Subcutaneous abdominal adipose tissue (tissue), 5 donors: ENCODE data around the gene LMBR1.
"Not testable (repeated sequence)": the region's sequence is repeated elsewhere in the genome, so short reads cannot be mapped to it uniquely, and the experiment has no call there.

Source experiments
- H3K27ac ChIP-seq: one replicate; pipeline ENCODE4 v1.7.0; 2013; ENCODE audit warnings: low read depth, mild to moderate bottlenecking, inconsistent platforms, low read length, moderate library complexity
- H3K27me3 ChIP-seq, 5 donors: one replicate each; pipeline ENCODE4 v1.7.0; 2013; ENCODE audit warnings: low read length in 5 of 5, inconsistent platforms in 1 of 5; ENCODE audit not compliant: control insufficient read depth in 5 of 5, insufficient read depth in 4 of 5
- H3K36me3 ChIP-seq, 5 donors: one replicate each; pipeline ENCODE4 v1.7.0; 2013; ENCODE audit warnings: low read length in 5 of 5; ENCODE audit not compliant: control insufficient read depth in 5 of 5, insufficient read depth in 5 of 5
- H3K4me1 ChIP-seq, 5 donors: one replicate each; pipeline ENCODE4 v1.7.0; 2013; ENCODE audit warnings: low read length in 5 of 5, mild to moderate bottlenecking in 3 of 5, moderate library complexity in 1 of 5; ENCODE audit not compliant: control insufficient read depth in 5 of 5, insufficient read depth in 5 of 5
- H3K4me3 ChIP-seq, 5 donors: one replicate each; pipeline ENCODE4 v1.7.0; 2013; ENCODE audit warnings: low read length in 5 of 5, low read depth in 1 of 5
- H3K9ac ChIP-seq, 5 donors: one replicate each; pipeline ENCODE4 v1.7.0; 2013; ENCODE audit warnings: low read length in 5 of 5, mild to moderate bottlenecking in 4 of 5, moderate library complexity in 3 of 5
- H3K9me3 ChIP-seq, 5 donors: one replicate each; pipeline ENCODE4 v1.7.0; 2013; ENCODE audit warnings: low read length in 5 of 5; ENCODE audit not compliant: control insufficient read depth in 5 of 5
- donor health status: healthy.
- donor health status: healthy.
- donor health status: healthy.
- donor health status: healthy.
- donor health status: healthy.

Gene LMBR1

DNA sequence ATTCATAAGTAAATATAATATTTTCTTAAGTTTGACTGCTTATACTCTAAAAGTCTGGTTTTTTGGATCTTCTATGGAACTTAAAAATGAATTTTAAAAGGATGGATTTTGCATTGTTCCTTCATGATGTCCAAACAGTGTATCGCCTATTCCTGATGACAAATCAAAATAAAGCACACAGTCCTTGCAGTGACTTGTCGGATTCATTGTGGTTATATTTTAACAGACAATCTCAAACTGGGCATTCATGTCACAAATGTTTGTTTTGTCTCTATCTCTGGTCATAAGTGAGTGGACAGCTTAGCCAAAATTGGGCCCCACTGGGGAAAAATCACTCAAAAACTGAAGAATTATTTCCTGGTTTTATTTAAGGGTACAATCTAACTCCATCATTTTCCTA lies 74.8 kb downstream of the LMBR1 start:
- H3K27ac ChIP-seq = no peak overlapping the region
- peaks cover 0 to 9% (median 3%) of the 10 kb centered on the region in 5 donors for H3K36me3 ChIP-seq
- no peak overlapping the region for H3K9ac ChIP-seq
- no peaks in the 10 kb centered on the region for H3K4me1 ChIP-seq
- H3K9me3 ChIP-seq = no peaks in the 10 kb centered on the region
- H3K4me3 ChIP-seq = no peak overlapping the region
- H3K27me3 ChIP-seq = no peaks in the 10 kb centered on the region

DNA sequence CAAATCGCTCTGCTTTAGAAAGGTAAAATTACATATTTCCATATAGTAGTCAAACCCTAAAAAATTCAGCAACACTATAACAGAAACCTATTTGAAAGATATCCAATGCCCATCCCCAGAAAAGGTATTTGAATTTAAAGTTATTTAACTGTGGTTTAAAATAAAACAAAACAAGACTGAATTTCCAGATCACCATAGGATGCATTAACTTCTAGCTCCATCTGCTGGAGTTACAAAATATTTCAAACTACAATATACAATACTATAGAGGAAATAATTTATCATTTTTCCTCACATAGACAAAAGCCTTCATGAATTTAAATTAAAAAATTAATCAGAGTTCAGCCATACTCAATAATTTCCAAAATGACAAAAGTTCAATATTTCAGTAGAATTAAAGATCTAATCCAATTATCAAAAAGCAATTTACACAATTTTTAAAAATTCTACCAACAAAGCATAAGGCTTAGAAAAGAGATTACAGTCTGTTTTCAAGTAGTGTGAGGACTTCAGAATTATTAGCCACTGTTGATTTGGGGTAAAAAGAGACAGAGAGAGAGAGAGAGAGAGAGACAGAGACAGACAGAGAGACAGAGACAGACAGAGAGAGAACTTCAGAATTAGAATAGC lies 75.9 kb downstream of the LMBR1 start:
- no peaks in the 10 kb centered on the region for H3K4me1 ChIP-seq
- H3K9ac ChIP-seq = no peak overlapping the region
- no peaks in the 10 kb centered on the region for H3K9me3 ChIP-seq
- H3K27me3 ChIP-seq = no peaks in the 10 kb centered on the region
- no peak overlapping the region for H3K27ac ChIP-seq
- no peak overlapping the region for H3K4me3 ChIP-seq
- peaks cover 0 to 11% (median 3%) of the 10 kb centered on the region in 5 donors for H3K36me3 ChIP-seq

DNA sequence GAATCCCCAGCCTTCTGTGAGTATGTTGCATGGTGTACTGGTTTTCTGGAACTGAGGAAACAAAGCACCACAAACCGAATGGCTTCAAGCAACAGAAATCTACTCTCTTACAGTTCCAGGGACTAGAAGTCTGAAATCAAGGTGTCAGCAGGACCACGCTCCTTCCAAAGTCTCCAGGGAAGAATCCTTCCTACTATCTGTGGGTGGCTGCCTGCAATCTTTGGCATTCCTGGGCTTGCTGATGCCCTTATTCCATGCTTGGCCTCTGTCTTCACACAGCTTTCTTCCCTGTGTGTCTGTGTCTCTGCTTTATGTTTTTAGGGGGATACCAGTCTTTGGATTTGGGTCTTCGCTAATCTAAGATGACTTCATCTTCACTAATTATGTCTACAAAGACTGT lies 81.3 kb downstream of the LMBR1 start:
- Histone ChIP-seq H3K27ac (no peak overlapping the region), H3K4me1 (no peaks in the 10 kb centered on the region), H3K4me3 (no peak overlapping the region), H3K9ac (no peak overlapping the region), H3K9me3 (no peaks in the 10 kb centered on the region), H3K27me3 (no peaks in the 10 kb centered on the region), H3K36me3 (peaks cover 7 to 14% (median 10%) of the 10 kb centered on the region in 5 donors)

DNA sequence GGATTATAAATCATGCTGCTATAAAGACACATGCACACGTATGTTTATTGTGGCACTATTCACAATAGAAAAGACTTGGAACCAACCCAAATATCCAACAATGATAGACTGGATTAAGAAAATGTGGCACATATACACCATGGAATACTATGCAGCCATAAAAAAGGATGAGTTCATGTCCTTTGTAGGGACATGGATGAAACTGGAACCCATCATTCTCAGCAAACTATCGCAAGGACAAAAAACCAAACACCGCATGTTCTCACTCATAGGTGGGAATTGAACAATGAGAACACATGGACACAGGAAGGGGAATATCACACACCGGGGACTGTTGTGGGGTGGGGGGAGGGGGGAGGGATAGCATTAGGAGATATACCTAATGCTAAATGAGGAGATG lies 89.3 kb downstream of the LMBR1 start:
- not testable (repeated sequence) for H3K9me3 ChIP-seq, H3K9ac ChIP-seq, H3K27me3 ChIP-seq, H3K4me1 ChIP-seq, H3K27ac ChIP-seq, H3K4me3 ChIP-seq
- peaks cover 0 to 11% (median 3%) of the 10 kb centered on the region in 5 donors for H3K36me3 ChIP-seq

DNA sequence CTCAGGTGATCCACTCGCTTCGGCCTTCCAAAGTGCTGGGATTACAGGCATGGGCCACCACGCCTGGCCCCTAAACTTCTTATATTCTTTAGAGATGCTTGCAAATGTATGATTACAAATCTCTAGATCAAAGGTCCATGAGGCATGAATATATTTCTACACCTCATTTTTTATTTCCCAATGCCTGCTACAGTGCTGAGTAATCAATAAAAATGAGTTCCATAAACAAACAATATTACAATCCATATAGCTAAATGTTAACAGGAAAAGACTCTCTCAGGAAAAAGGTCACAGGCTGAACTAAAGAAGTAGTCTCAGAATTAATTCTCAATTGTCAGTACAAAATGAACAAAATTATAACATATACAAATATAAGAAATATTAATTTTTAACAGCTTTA lies 90.8 kb downstream of the LMBR1 start:
- Histone ChIP-seq H3K9me3 (no peaks in the 10 kb centered on the region), H3K4me1 (no peaks in the 10 kb centered on the region), H3K27ac (no peak overlapping the region), H3K4me3 (no peak overlapping the region), H3K36me3 (peaks cover 0 to 8% (median 0%) of the 10 kb centered on the region in 5 donors), H3K9ac (no peak overlapping the region), H3K27me3 (no peaks in the 10 kb centered on the region)

DNA sequence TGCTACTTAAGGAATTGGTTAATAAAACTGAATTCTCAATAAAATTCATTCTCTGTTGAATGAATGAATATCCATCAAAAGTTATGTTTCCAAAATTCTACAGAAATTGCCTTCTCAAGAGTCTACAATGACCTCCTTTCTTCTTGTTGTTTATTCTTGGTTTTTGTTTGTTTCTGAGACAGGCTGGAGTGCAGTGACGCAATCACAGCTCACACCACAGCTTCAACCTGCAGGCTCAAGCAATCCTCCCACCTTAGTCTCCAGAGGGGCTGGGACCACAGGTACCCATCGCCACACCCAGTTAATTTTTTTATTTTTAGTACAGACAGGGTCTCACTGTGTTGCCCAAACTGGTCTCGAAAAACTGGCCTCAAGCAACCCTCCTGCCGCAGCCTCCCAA lies 97.6 kb downstream of the LMBR1 start:
- no peaks in the 10 kb centered on the region for H3K9me3 ChIP-seq

DNA sequence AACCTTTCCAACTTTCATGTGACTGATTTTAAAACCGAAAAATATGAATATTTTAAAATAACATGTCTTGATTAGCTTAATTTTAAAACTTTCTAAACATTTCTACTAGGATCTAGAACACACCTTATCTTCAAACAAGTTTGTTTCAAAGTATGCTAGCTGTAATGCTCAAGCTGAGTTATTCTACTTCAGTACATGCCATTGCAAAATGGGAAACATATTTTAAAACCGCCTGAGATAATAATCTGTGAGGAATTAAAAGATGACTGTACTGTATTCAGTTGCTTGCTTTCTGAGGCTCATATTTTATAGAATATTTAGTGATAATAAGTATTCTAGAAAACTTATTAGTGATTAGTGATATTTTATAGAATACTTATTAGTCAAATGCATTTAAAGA lies 99.6 kb downstream of the LMBR1 start:
- no peaks in the 10 kb centered on the region for H3K9me3 ChIP-seq
- no peak overlapping the region for H3K9ac ChIP-seq
- H3K4me3 ChIP-seq = no peak overlapping the region
- H3K36me3 ChIP-seq = peaks cover 0 to 14% (median 7%) of the 10 kb centered on the region in 5 donors
- H3K27ac ChIP-seq = no peak overlapping the region
- no peaks in the 10 kb centered on the region for H3K27me3 ChIP-seq
- peaks cover 0 to 11% (median 0%) of the 10 kb centered on the region in 5 donors for H3K4me1 ChIP-seq

More for the DNA sequence above, 97.6 kb downstream of the LMBR1 start:
- no peak overlapping the region for H3K9ac ChIP-seq
- H3K36me3 ChIP-seq = peaks cover 0 to 14% (median 7%) of the 10 kb centered on the region in 5 donors
- H3K27me3 ChIP-seq = no peaks in the 10 kb centered on the region
- peaks cover 0 to 11% (median 0%) of the 10 kb centered on the region in 5 donors for H3K4me1 ChIP-seq
- no peak overlapping the region for H3K4me3 ChIP-seq
- no peak overlapping the region for H3K27ac ChIP-seq

DNA sequence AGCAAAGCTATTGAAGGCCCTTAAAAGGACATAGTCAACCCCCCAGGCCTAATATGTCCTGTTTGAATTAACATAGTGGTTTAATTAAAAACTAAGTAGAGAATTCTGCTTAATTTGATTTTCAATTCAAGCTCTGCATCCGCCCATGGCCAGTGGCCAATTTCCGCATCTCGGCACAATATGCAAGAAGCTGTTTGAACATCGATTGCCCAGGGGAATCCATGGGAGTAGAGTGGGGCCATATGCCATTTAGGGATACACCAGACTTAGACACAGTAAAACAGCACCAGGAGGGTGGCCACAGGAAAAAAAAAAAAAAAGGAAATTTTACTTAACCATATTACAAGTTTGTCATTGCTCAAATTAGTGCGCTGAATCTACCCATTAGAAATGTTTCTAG lies 100.4 kb downstream of the LMBR1 start:
- H3K9ac ChIP-seq = no peak overlapping the region
- no peak overlapping the region for H3K4me3 ChIP-seq
- peaks cover 0 to 14% (median 7%) of the 10 kb centered on the region in 5 donors for H3K36me3 ChIP-seq
- no peaks in the 10 kb centered on the region for H3K9me3 ChIP-seq
- H3K27ac ChIP-seq = no peak overlapping the region
- peaks cover 0 to 11% (median 0%) of the 10 kb centered on the region in 5 donors for H3K4me1 ChIP-seq
- no peaks in the 10 kb centered on the region for H3K27me3 ChIP-seq

DNA sequence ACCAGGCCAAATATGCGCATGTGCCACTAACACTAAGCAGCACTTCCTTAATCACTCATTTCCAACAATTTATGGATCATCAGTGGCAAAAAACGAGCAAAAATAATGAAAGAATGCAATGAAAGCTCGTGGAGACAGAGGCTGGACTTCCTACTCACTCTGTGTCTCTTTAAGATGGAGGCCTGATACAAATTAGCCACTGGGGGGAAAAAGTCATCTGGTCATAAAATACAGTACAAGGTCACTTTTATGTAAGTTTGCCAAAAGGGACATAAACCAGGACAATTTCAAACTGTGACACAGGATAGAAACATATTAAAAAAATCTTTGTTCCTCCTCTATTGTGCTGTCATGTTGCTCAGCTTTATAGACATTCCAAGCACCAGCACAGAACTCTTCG lies 101.7 kb downstream of the LMBR1 start:
- H3K27ac ChIP-seq = no peak overlapping the region
- H3K36me3 ChIP-seq = peaks cover 0 to 14% (median 7%) of the 10 kb centered on the region in 5 donors

DNA sequence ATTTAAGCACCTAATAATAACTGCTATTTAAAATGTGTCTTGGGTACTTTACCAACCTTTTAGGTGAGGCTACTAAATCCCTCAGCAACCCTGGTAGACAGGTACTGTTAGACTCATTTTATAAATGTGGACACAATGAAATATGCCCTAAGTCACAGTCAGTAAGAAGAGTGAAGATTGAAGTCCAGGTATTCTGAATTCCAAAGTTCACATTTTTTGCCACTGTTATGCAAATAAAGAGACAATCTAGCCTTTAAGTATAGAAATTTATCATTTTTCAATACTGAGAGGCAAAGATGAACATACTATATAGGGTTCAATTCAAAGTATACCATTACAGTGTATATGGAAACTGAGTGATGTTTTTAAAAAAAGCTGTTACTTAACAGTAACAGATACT lies 102.7 kb downstream of the LMBR1 start:
- Histone ChIP-seq H3K4me1 (peaks cover 0 to 11% (median 0%) of the 10 kb centered on the region in 5 donors), H3K9me3 (no peaks in the 10 kb centered on the region), H3K36me3 (peaks cover 0 to 10% (median 2%) of the 10 kb centered on the region in 5 donors), H3K4me3 (no peak overlapping the region), H3K27ac (no peak overlapping the region), H3K9ac (no peak overlapping the region), H3K27me3 (no peaks in the 10 kb centered on the region)

More for the DNA sequence above, 101.7 kb downstream of the LMBR1 start:
- Histone ChIP-seq H3K4me1 (peaks cover 0 to 11% (median 0%) of the 10 kb centered on the region in 5 donors), H3K4me3 (no peak overlapping the region), H3K9me3 (no peaks in the 10 kb centered on the region), H3K27me3 (no peaks in the 10 kb centered on the region), H3K9ac (peak overlapping the region in 1 of 5 donors; percentile 4)
